ENCODE data around the gene LRRFIP1.

The LRRFIP1 gene

DNA sequence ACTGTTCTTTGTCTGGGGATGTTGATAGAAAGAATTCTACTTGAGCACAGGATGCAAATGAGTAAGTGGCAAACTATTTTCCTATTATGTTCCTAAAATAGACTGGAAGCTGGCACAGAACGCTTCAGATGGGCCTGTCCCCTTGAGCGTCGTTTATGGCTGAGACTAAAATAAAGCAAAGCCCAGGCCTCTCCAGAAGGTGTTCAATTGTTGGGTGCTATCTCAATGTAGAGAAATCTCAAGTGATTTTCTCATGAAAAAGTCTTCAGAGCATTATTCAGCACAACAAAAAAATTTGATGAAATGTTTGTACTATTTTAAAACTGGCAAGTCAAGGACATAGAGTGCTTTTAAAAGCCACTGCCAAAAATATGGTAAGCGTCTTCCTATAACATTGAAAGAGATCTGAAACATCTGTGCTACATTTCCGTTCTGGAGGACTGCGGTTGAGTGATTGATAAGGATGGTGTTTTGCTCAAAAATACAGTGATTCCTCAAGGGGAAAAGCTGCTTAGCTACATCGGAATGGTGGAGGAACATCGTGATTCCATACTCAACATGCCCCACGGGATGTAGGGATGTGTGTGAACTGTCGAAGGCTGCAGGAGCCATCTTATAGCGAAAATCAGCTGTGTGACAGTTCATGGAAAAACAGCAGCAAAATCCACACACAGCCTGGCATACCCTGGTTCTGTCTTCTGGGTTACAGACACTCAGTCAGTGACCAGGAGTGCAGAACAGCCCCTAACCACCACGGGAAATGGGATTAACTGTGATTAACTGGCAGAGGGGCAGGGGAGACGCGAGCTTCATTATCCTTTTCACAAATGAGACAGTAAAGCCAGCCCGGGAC lies 10.4 kb upstream of the LRRFIP1 start:
- H4K20me1 ChIP-seq (ENCODE audit: insufficient read depth, low read length), result no peaks in the 10 kb centered on the region; the same call in 1 of the 2 replicates
- H3K27me3 ChIP-seq (ENCODE audit: insufficient read depth, low read length, poor library complexity), result peaks cover 27% of the 10 kb centered on the region
- ATAC-seq (ENCODE audit: insufficient read depth, low read depth), result no peak
- TF ChIP-seq CTCF (IDR thresholded peaks at IDR 0.05; ENCODE audit: borderline replicate concordance, extremely low read depth, low read length, poor library complexity, severe bottlenecking) (no peak), EZH2 (IDR thresholded peaks at IDR 0.05; ENCODE audit: borderline replicate concordance, low read depth, low read length, severe bottlenecking) (no peak)
- H2AFZ ChIP-seq (ENCODE audit: low read depth, low read length), result no peak overlapping the region
- H3K4me3 ChIP-seq (ENCODE audit: low read depth in 1 of 2, low read length in 2 of 2), result no peak overlapping the region
- H3K4me1 ChIP-seq (ENCODE audit: insufficient read depth, low read length), result no peaks in the 10 kb centered on the region
- H3K9ac ChIP-seq (ENCODE audit: low read depth, low read length), result no peak overlapping the region
- no peaks in the 10 kb centered on the region for H3K36me3 ChIP-seq (ENCODE audit: insufficient read depth, low read length)
- no peaks in the 10 kb centered on the region for H3K79me2 ChIP-seq (ENCODE audit: insufficient read depth, low read length)
- H3K27ac ChIP-seq (ENCODE audit: low read length), result no peak overlapping the region
- H3K9me3 ChIP-seq (ENCODE audit: insufficient read depth, low read length, severe bottlenecking), result no peaks in the 10 kb centered on the region
- H3K4me2 ChIP-seq (ENCODE audit: insufficient read depth, low read length), result no peak overlapping the region
- no peak for DNase-seq

- no peak overlapping the region for H3K4me3 ChIP-seq (ENCODE audit: low read depth in 1 of 2, low read length in 2 of 2)
- H2AFZ ChIP-seq (ENCODE audit: low read depth, low read length), result no peak overlapping the region
- TF ChIP-seq CTCF (IDR thresholded peaks at IDR 0.05; ENCODE audit: borderline replicate concordance, extremely low read depth, low read length, poor library complexity, severe bottlenecking) (no peak), EZH2 (IDR thresholded peaks at IDR 0.05; ENCODE audit: borderline replicate concordance, low read depth, low read length, severe bottlenecking) (no peak)
- H3K27me3 ChIP-seq (ENCODE audit: insufficient read depth, low read length, poor library complexity), result peaks cover 30% of the 10 kb centered on the region
- no peaks in the 10 kb centered on the region; the same call in 1 of the 2 replicates for H4K20me1 ChIP-seq (ENCODE audit: insufficient read depth, low read length)
- H3K9ac ChIP-seq (ENCODE audit: low read depth, low read length), result no peak overlapping the region
- no peaks in the 10 kb centered on the region for H3K4me1 ChIP-seq (ENCODE audit: insufficient read depth, low read length)
- H3K27ac ChIP-seq (ENCODE audit: low read length), result no peak overlapping the region
- no peaks in the 10 kb centered on the region for H3K9me3 ChIP-seq (ENCODE audit: insufficient read depth, low read length, severe bottlenecking)
- ATAC-seq (ENCODE audit: insufficient read depth, low read depth), result no peak
- H3K79me2 ChIP-seq (ENCODE audit: insufficient read depth, low read length), result no peaks in the 10 kb centered on the region
- no peaks in the 10 kb centered on the region for H3K36me3 ChIP-seq (ENCODE audit: insufficient read depth, low read length)
- DNase-seq, result no peak
- no peak overlapping the region for H3K4me2 ChIP-seq (ENCODE audit: insufficient read depth, low read length)
These were observed 9.8 kb upstream of the LRRFIP1 start for GRCh38 chr2:237617587-237617982.

- Histone ChIP-seq H3K9me3 (ENCODE audit: insufficient read depth, low read length, severe bottlenecking) (no peaks in the 10 kb centered on the region), H3K4me2 (ENCODE audit: insufficient read depth, low read length) (no peak overlapping the region), H3K9ac (ENCODE audit: low read depth, low read length) (no peak overlapping the region), H3K27ac (ENCODE audit: low read length) (no peak overlapping the region), H4K20me1 (ENCODE audit: insufficient read depth, low read length) (no peaks in the 10 kb centered on the region), H3K79me2 (ENCODE audit: insufficient read depth, low read length) (no peaks in the 10 kb centered on the region), H3K36me3 (ENCODE audit: insufficient read depth, low read length) (no peaks in the 10 kb centered on the region), H3K4me3 (ENCODE audit: low read depth in 1 of 2, low read length in 2 of 2) (no peak overlapping the region), H2AFZ (ENCODE audit: low read depth, low read length) (no peak overlapping the region), H3K27me3 (ENCODE audit: insufficient read depth, low read length, poor library complexity) (peaks cover 23% of the 10 kb centered on the region), H3K4me1 (ENCODE audit: insufficient read depth, low read length) (no peaks in the 10 kb centered on the region)
- DNase-seq, result no peak
- ATAC-seq (ENCODE audit: insufficient read depth, low read depth), result no peak
- no peak for TF ChIP-seq EZH2 (IDR thresholded peaks at IDR 0.05; ENCODE audit: borderline replicate concordance, low read depth, low read length, severe bottlenecking)
- no peak for TF ChIP-seq CTCF (IDR thresholded peaks at IDR 0.05; ENCODE audit: borderline replicate concordance, extremely low read depth, low read length, poor library complexity, severe bottlenecking)
These were observed 8.9 kb upstream of the LRRFIP1 start for GRCh38 chr2:237618449-237618848.
